Endothelial cell of umbilical vein (primary cell): Measurements from ENCODE around the gene DIPK1C. TPM values are rescaled to one million over a fixed set of nuclear protein-coding genes. Genes with fewer than 3 reads are reported as not detected.

Experiments used
- BruUV-seq: library from RNA; stranded (reverse); fragments of 400-500 nt; replicated peaks from 2 replicates; lab custom pipeline; 2021; lab: Mats Ljungman, UMichigan
- CTCF ChIA-PET: fragments of 300-600, 350-600 bp; sonication (Branson Sonifier 250); formaldehyde crosslinking; loops from one replicate; lab custom pipeline; 2021; ENCODE audit warnings: antibody characterized with exemption, inconsistent platforms; lab: Charles Lee
- POLR2A ChIA-PET: fragments of 300-600, 350-600 bp; sonication (Branson Sonifier 250); formaldehyde crosslinking; loops from one replicate; lab custom pipeline; 2021; ENCODE audit warnings: antibody characterized with exemption, inconsistent platforms; lab: Charles Lee
- DNase-seq: peaks from one replicate; pipeline ENCODE4 v3.0.0-alpha.2; 2011; ENCODE audit warnings: low read depth, low spot score
- FAIRE-seq: peaks from 2 replicates; lab custom pipeline; 2011; peaks lifted over from hg19 to GRCh38; lab: Jason Lieb, UNC
- H2AFZ ChIP-seq: 2 replicates; pipeline ENCODE4 v1.6.0; 2012; ENCODE audit warnings: low read depth, low read length, control low read depth, inconsistent platforms
- H3K27ac ChIP-seq: 2 replicates; pipeline ENCODE4 v1.5.1; 2011; ENCODE audit warnings: low read depth, mild to moderate bottlenecking, control low read depth, low read length, moderate library complexity; ENCODE audit not compliant: insufficient read depth
- H3K27me3 ChIP-seq, 2 experiments: 2 replicates each; pipeline versions ENCODE4 v1.6.0 to v1.6.1; 2011; ENCODE audit warnings: low read length in 2 of 2, mixed read lengths in 1 of 2; ENCODE audit not compliant: control insufficient read depth in 2 of 2, insufficient read depth in 2 of 2
- H3K36me3 ChIP-seq, 2 experiments: 2 replicates in 1 of 2; 3 replicates in 1 of 2; pipeline ENCODE4 v1.5.1; 2011; ENCODE audit warnings: low read length in 2 of 2, mild to moderate bottlenecking in 1 of 2, moderate library complexity in 1 of 2; ENCODE audit not compliant: control insufficient read depth in 2 of 2, insufficient read depth in 2 of 2; ENCODE audit errors: extremely low read depth in 1 of 2
- H3K4me1 ChIP-seq: 3 replicates; pipeline ENCODE4 v1.5.1; 2011; ENCODE audit warnings: mild to moderate bottlenecking, low read length; ENCODE audit not compliant: control insufficient read depth, insufficient read depth; ENCODE audit errors: extremely low read depth
- H3K4me2 ChIP-seq: 2 replicates; pipeline ENCODE4 v1.6.1; 2011; ENCODE audit warnings: low read length, control low read depth, mixed read lengths; ENCODE audit not compliant: insufficient read depth
- H3K4me3 ChIP-seq, 3 experiments: fragments of 200-600 bp in 1 of 3; sonication (generic), shearing (Covaris generic) in 1 of 3; replicated peaks in 1 of 3; 2 replicates each; pipeline ENCODE4 v1.5.1; 2011 to 2016; ENCODE audit warnings: control low read depth in 3 of 3, low read length in 3 of 3, mild to moderate bottlenecking in 2 of 3, inconsistent platforms in 1 of 3, low read depth in 1 of 3, moderate library complexity in 1 of 3; ENCODE audit not compliant: insufficient read depth in 1 of 3
- H3K79me2 ChIP-seq: 2 replicates; pipeline ENCODE4 v1.6.0; 2012; ENCODE audit warnings: low read length, inconsistent platforms; ENCODE audit not compliant: control insufficient read depth, insufficient read depth
- H3K9ac ChIP-seq: replicated peaks from 2 replicates; pipeline ENCODE3; 2011; ENCODE audit warnings: low read length, control low read depth; ENCODE audit not compliant: insufficient read depth; ENCODE audit errors: extremely low read depth
- H3K9me1 ChIP-seq: replicated peaks from 3 replicates; pipeline ENCODE4 v1.6.0; 2011; ENCODE audit warnings: mild to moderate bottlenecking, low read length; ENCODE audit not compliant: control insufficient read depth, insufficient read depth; ENCODE audit errors: extremely low read depth
- H3K9me3 ChIP-seq: replicated peaks from 2 replicates; pipeline ENCODE4 v1.5.1; 2012; ENCODE audit warnings: low read length, inconsistent platforms; ENCODE audit not compliant: control insufficient read depth, insufficient read depth
- H4K20me1 ChIP-seq: replicated peaks from 2 replicates; pipeline ENCODE3; 2011; ENCODE audit warnings: mild to moderate bottlenecking, low read length; ENCODE audit not compliant: control insufficient read depth, insufficient read depth; ENCODE audit errors: extremely low read depth
- CTCF ChIP-seq, 2 donors: IDR thresholded peaks; 1 replicate in 1 of 2; 2 replicates in 1 of 2; pipeline ENCODE4 v1.5.1; 2011; ENCODE audit warnings: low read length in 2 of 2, mild to moderate bottlenecking in 2 of 2, moderate library complexity in 2 of 2, control low read depth in 1 of 2, inconsistent platforms in 1 of 2, low read depth in 1 of 2; ENCODE audit not compliant: insufficient read depth in 1 of 2; ENCODE audit errors: extremely low read depth in 1 of 2
- FOS ChIP-seq: IDR thresholded peaks from 2 replicates; pipeline ENCODE4 v1.6.1; 2011; ENCODE audit warnings: mild to moderate bottlenecking, low read length, moderate library complexity, borderline replicate concordance; ENCODE audit not compliant: insufficient read depth
- GATA2 ChIP-seq: IDR thresholded peaks from 2 replicates; pipeline ENCODE4 v1.7.0; 2011; ENCODE audit warnings: low read depth, mild to moderate bottlenecking, moderate library complexity, mixed read lengths, low read length; ENCODE audit not compliant: insufficient read length, insufficient read depth
- MAX ChIP-seq: IDR thresholded peaks from 2 replicates; pipeline ENCODE4 v1.6.1; 2011; ENCODE audit not compliant: insufficient read depth, insufficient read length
- MYC ChIP-seq: IDR thresholded peaks from one replicate; pipeline ENCODE4 v1.6.1; 2011; ENCODE audit warnings: mild to moderate bottlenecking, low read depth, low read length
- dilution Hi-C: fragments of 300-500 bp; cut with MboI; formaldehyde crosslinking; loops from one replicate; pipeline ENCODE4 v1.15.0; 2019; ENCODE audit warnings: low sequenced_read_pairs; ENCODE audit not compliant: extremely low pct_ligation_motif_present
- intact Hi-C: fragments of 100-400 bp; cut with micrococcal nuclease; formaldehyde crosslinking; loops from one replicate; pipeline ENCODE4 v1.10.0; 2022
- polyA plus RNA-seq, 4 experiments: library from polyadenylated mRNA; depleted of rRNA in 3 of 4; stranded (reverse) in 3 of 4; unstranded in 1 of 4; fragments of >200 nt; gene quantifications; 2 replicates each; pipeline versions ENCODE4 v1.2.1 to v1.2.3, GENCODE V29; 2011 to 2012; ENCODE audit warnings: missing spikeins in 1 of 4
- total RNA-seq: library from RNA; stranded (reverse); gene quantifications from 2 replicates; pipeline ENCODE4 v1.2.3, GENCODE V29; 2021

The DIPK1C gene
- total and polyA plus RNA-seq, 2 donors (not counting 3 experiments of a cell fraction or from before 2014, with no cell fraction given) = not detected

GRCh38 chr18:74498712-74499627, 41.9 kb upstream of the DIPK1C start:
- Histone ChIP-seq H4K20me1 (no peaks in the 10 kb centered on the region), H3K9me1 (no peaks in the 10 kb centered on the region), H2AFZ (no peak overlapping the region), H3K9me3 (no peaks in the 10 kb centered on the region), H3K9ac (no peak overlapping the region), H3K79me2 (peaks cover 23% of the 10 kb centered on the region), H3K36me3 (peaks cover 3 to 13% of the 10 kb centered on the region in 2 experiments), H3K27me3 (peaks cover 3 to 5% of the 10 kb centered on the region in 2 experiments), H3K27ac (no peak overlapping the region), H3K4me3 (no peak overlapping the region), H3K4me2 (no peak overlapping the region), H3K4me1 (peaks cover 11% of the 10 kb centered on the region)
- no peak for FAIRE-seq
- BruUV-seq = no TSS peak
- dilution Hi-C loops (no loop called here), intact Hi-C loops (loop anchor here (5.0 to 10.0 kb wide), 2 partner anchors 706 to 1993 kb away; partner anchors contain the start of gene PTGR3)
- no peak for TF ChIP-seq MAX
- TF ChIP-seq FOS = no peak
- TF ChIP-seq CTCF (IDR thresholded peaks at IDR 0.05; ENCODE audit: extremely low read depth in 1 of 2, insufficient read depth in 1 of 2, low read depth in 1 of 2, low read length in 2 of 2) = no peak
- TF ChIP-seq MYC = no peak
- no peak for TF ChIP-seq GATA2
- ChIA-PET CTCF (no interaction called here), POLR2A (no interaction called here)
- no peak for DNase-seq
